ENCODE measurements around the gene RALGAPA1.
"Not testable (repeated sequence)": the region's sequence is repeated elsewhere in the genome, so short reads cannot be mapped to it uniquely, and the experiment has no call there.

RALGAPA1 gene

DNA sequence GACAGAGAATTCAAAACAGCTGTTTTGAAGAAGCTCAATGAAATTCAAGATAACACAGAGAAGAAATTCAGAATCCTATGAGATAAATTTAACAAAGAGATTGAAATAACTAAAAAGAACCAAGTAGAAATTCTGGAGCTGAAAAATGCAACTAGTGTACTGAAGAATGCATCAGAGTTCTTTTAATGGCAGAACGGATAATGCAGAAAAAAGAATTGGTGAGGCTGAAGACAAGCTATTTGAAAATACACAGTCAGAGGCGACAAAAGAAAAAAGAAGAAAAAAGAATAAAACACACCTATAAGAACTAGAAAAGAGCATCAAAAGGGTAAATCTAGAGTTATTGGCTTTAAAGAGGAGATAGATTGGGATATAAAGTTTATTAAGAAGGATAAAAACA is 171.8 kb downstream of the RALGAPA1 start:
- Histone ChIP-seq H3K4me1 (ENCODE audit: insufficient read depth, low read length) (no peaks in the 10 kb centered on the region), H3K36me3 (ENCODE audit: insufficient read depth, low read length) (peaks cover 22% of the 10 kb centered on the region), H3K4me3 (ENCODE audit: low read depth in 1 of 2, low read length in 2 of 2) (no peak overlapping the region)

DNA sequence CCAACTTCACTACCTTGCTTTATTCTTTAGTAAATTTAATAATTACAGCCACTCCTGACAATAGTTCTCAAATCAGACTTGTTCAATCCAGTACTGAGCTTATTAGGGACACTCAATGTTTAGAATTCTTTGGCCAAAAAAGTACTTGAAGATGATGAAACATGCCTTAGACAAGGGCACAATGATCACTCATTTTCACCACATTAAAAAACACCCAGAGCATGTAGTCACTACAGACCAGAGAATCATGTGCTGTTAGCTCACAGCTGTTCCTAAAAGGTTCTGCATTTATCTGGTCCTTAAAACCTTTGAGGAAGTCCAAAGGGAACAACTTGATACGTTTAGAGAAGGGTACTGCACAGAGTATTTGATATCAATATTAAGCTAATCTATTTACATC is 176.4 kb downstream of the RALGAPA1 start:
- peaks cover 19% of the 10 kb centered on the region for H3K36me3 ChIP-seq (ENCODE audit: insufficient read depth, low read length)
- no peaks in the 10 kb centered on the region for H3K4me1 ChIP-seq (ENCODE audit: insufficient read depth, low read length)
- H3K4me3 ChIP-seq (ENCODE audit: low read depth in 1 of 2, low read length in 2 of 2): no peak overlapping the region
- no peaks in the 10 kb centered on the region for H3K9me3 ChIP-seq (ENCODE audit: low read length)
- no peak overlapping the region for H3K9ac ChIP-seq (ENCODE audit: low read length)
- no peaks in the 10 kb centered on the region for H3K27me3 ChIP-seq (ENCODE audit: control insufficient read depth in 1 of 2, insufficient read depth in 2 of 2, low read length in 2 of 2)
- no peak overlapping the region for H3K27ac ChIP-seq (ENCODE audit: low read depth, low read length)

More for the DNA sequence above, 171.8 kb downstream of the RALGAPA1 start:
- Histone ChIP-seq H3K9me3 (ENCODE audit: low read length) (no peaks in the 10 kb centered on the region), H3K27me3 (ENCODE audit: control insufficient read depth in 1 of 2, insufficient read depth in 2 of 2, low read length in 2 of 2) (no peaks in the 10 kb centered on the region), H3K9ac (ENCODE audit: low read length) (no peak overlapping the region), H3K27ac (ENCODE audit: low read depth, low read length) (no peak overlapping the region)

DNA sequence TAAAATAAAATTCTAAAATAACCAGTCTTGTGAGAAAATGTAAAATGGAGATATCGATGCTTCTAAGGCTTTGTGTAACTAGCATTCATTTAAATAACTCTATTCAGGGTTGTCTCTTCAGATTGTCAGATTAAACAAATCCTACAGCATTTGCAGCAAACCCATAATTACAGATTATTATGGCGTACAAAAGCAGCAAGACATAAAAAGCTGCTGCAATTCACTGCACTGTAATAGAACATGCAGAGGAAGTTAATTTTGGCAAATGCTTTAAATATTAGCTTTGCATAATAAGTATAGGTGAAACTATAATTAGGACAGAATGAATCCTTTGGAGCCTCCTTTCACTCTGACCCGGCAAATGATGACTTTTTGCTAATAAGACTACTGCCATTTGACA is 176.8 kb downstream of the RALGAPA1 start:
- H3K4me3 ChIP-seq (ENCODE audit: low read depth in 1 of 2, low read length in 2 of 2): no peak overlapping the region
- H3K9ac ChIP-seq (ENCODE audit: low read length): no peak overlapping the region
- H3K27me3 ChIP-seq (ENCODE audit: control insufficient read depth in 1 of 2, insufficient read depth in 2 of 2, low read length in 2 of 2): no peaks in the 10 kb centered on the region
- H3K9me3 ChIP-seq (ENCODE audit: low read length): no peaks in the 10 kb centered on the region
- H3K36me3 ChIP-seq (ENCODE audit: insufficient read depth, low read length): peaks cover 19% of the 10 kb centered on the region
- no peak overlapping the region for H3K27ac ChIP-seq (ENCODE audit: low read depth, low read length)
- H3K4me1 ChIP-seq (ENCODE audit: insufficient read depth, low read length): no peaks in the 10 kb centered on the region

DNA sequence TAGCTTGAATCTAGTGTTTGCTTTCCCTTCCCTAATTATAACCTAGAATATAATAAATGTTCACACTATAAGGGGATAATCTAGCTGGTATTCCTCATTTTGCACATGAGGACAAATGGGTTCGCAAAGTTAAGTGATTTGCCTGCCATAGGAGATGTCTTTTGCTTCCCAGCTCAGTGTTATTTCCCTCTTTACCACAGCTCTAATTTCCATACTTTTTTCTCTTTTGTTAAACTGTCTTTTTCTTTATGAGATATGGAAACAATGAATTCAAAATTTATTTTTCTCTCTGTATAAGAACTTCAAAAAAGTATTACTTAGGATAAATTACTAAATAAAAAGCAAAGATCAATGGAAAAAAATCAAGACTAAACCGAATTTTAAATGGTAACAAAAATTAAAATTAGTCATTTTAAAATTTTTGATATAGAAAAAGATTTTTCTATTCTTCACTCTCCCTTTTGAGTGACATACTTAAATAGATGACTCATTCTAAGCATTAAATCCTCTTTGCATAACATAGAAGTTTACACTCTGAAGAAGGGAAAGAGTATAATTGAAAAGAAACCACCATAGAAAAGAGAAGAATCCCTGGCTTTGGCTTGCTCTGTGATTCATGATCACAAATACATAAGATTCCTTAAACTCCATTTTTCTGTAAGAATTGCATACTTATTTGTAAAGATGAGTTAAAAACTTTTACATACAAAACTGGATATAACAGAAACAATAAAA is 177.9 kb downstream of the RALGAPA1 start:
- Histone ChIP-seq H3K4me1 (ENCODE audit: insufficient read depth, low read length) (no peaks in the 10 kb centered on the region), H3K27ac (ENCODE audit: low read depth, low read length) (no peak overlapping the region), H3K9ac (ENCODE audit: low read length) (no peak overlapping the region), H3K36me3 (ENCODE audit: insufficient read depth, low read length) (peaks cover 10% of the 10 kb centered on the region), H3K4me3 (ENCODE audit: low read depth in 1 of 2, low read length in 2 of 2) (no peak overlapping the region), H3K27me3 (ENCODE audit: control insufficient read depth in 1 of 2, insufficient read depth in 2 of 2, low read length in 2 of 2) (no peaks in the 10 kb centered on the region), H3K9me3 (ENCODE audit: low read length) (no peaks in the 10 kb centered on the region)

DNA sequence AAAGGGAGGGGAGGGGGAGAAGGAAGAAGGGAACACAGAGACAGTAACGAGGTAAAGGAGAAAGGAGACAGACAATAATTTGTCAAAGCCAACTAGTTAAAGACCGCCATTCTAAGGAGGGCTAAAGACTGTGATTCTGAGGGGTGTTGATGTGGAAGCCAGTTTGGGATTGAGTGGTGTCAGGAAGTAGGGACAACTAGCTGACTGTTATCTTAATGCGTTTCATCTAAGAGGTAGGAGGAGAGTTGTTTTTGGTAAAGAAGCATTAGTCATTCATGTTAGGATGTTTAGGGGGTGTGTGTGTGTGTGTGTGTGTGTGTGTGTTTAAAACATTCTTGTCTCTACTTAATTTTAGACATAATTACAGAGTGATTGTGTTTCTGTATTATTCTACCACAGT is 180.1 kb downstream of the RALGAPA1 start:
- peaks cover 5% of the 10 kb centered on the region for H3K36me3 ChIP-seq (ENCODE audit: insufficient read depth, low read length)
- no peaks in the 10 kb centered on the region for H3K4me1 ChIP-seq (ENCODE audit: insufficient read depth, low read length)
- H3K27ac ChIP-seq (ENCODE audit: low read depth, low read length): no peak overlapping the region
- H3K9me3 ChIP-seq (ENCODE audit: low read length): no peaks in the 10 kb centered on the region
- no peaks in the 10 kb centered on the region for H3K27me3 ChIP-seq (ENCODE audit: control insufficient read depth in 1 of 2, insufficient read depth in 2 of 2, low read length in 2 of 2)
- no peak overlapping the region for H3K4me3 ChIP-seq (ENCODE audit: low read depth in 1 of 2, low read length in 2 of 2)
- no peak overlapping the region for H3K9ac ChIP-seq (ENCODE audit: low read length)

DNA sequence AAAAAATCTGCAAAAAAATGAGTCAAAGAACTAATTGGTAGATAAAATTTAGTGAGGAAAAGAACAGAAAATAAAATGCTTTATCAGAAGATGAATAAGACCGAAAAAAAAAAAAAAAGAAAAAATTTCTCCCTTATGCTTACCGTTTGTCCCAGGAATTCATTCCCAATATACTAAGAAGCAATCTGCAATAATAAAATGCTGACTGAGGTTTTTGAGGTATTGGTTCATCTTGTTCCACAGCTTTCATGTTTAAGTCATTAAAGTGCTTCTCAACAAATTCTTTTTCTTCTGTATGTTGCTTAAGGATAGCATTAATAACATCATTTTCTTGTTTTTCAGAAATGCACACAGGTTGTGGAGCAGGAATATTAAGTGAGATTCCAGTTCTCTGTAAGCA is 182.1 kb downstream of the RALGAPA1 start:
- H3K9ac ChIP-seq (ENCODE audit: low read length); H3K9me3 ChIP-seq (ENCODE audit: low read length); H3K4me3 ChIP-seq (ENCODE audit: low read depth in 1 of 2, low read length in 2 of 2); H3K36me3 ChIP-seq (ENCODE audit: insufficient read depth, low read length); H3K4me1 ChIP-seq (ENCODE audit: insufficient read depth, low read length); H3K27ac ChIP-seq (ENCODE audit: low read depth, low read length); H3K27me3 ChIP-seq (ENCODE audit: control insufficient read depth in 1 of 2, insufficient read depth in 2 of 2, low read length in 2 of 2): not testable (repeated sequence)

DNA sequence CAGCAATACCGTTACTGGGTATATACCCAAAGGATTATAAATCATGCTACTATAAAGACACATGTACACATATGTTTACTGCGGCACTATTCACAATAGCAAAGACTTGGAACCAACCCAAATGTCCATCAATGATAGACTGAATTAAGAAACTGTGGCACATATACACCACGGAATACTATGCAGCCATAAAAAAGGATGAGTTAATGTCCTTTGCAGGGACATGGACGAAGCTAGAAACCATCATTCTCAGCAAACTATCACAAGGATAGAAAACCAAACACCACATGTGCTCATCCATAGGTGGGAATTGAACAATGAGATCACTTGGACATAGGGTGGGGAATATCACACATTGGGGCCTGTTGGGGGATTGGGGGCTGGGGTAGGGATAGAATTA is 187.1 kb downstream of the RALGAPA1 start:
- not testable (repeated sequence) for H3K36me3 ChIP-seq (ENCODE audit: insufficient read depth, low read length); H3K9ac ChIP-seq (ENCODE audit: low read length); H3K27ac ChIP-seq (ENCODE audit: low read depth, low read length); H3K9me3 ChIP-seq (ENCODE audit: low read length); H3K27me3 ChIP-seq (ENCODE audit: control insufficient read depth in 1 of 2, insufficient read depth in 2 of 2, low read length in 2 of 2); H3K4me1 ChIP-seq (ENCODE audit: insufficient read depth, low read length); H3K4me3 ChIP-seq (ENCODE audit: low read depth in 1 of 2, low read length in 2 of 2)

DNA sequence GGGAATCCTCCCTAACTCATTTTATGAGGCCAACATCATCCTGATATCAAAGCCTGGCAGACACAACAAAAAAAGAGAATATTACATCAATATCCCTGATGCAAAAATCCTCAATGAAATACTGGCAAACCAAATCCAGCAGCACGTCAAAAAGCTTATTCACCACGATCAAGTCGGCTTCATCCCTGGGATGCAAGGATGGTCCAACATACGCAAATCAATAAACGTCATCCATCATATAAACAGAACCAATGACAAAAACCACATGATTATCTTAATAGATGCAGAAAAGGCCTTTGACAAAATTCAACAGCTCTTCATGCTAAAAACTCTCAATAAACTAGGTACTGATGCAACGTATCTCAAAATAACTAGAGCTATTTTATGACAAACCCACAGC is 189.1 kb downstream of the RALGAPA1 start:
- H3K9me3 ChIP-seq (ENCODE audit: low read length); H3K27ac ChIP-seq (ENCODE audit: low read depth, low read length); H3K4me1 ChIP-seq (ENCODE audit: insufficient read depth, low read length); H3K27me3 ChIP-seq (ENCODE audit: control insufficient read depth in 1 of 2, insufficient read depth in 2 of 2, low read length in 2 of 2); H3K9ac ChIP-seq (ENCODE audit: low read length); H3K4me3 ChIP-seq (ENCODE audit: low read depth in 1 of 2, low read length in 2 of 2); H3K36me3 ChIP-seq (ENCODE audit: insufficient read depth, low read length): not testable (repeated sequence)

DNA sequence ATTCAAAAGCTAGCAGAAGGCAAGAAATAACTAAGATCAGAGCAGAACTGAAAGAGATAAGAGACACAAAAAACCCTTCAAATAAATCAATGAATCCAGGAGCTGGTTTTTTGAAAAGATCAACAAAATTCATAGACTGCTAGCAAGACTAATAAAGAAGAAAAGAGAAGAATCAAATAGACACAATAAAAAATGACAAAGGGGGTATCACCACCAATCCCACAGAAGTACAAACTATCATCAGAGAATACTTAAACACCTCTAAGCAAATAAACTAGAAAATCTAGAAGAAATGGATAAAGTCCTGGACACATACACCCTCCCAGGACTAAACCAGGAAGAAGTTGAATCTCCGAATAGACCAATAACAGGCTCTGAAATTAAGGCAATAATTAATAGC is 189.6 kb downstream of the RALGAPA1 start:
- not testable (repeated sequence) for H3K9ac ChIP-seq (ENCODE audit: low read length); H3K36me3 ChIP-seq (ENCODE audit: insufficient read depth, low read length); H3K27ac ChIP-seq (ENCODE audit: low read depth, low read length); H3K9me3 ChIP-seq (ENCODE audit: low read length); H3K4me3 ChIP-seq (ENCODE audit: low read depth in 1 of 2, low read length in 2 of 2); H3K4me1 ChIP-seq (ENCODE audit: insufficient read depth, low read length); H3K27me3 ChIP-seq (ENCODE audit: control insufficient read depth in 1 of 2, insufficient read depth in 2 of 2, low read length in 2 of 2)

DNA sequence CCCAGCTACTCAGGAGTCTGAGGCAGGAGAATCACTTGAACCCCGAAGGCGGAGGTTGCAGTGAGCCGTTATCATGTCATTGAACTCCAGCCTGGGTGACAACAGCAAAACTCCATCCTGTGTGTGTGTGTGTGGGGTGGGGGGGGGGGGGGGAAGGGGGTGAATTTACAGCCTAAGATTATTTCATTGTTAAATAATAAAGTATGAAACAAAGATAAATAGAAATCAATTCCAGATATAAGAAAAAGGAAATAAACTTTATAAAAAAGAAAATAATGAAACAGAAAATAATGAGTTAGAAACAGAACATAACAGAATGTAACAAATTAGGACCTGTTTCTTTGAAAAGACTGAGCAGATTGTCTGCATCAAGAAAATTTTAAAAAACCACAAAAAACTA is 191.6 kb downstream of the RALGAPA1 start:
- Histone ChIP-seq H3K36me3 (ENCODE audit: insufficient read depth, low read length) (peaks cover 3% of the 10 kb centered on the region), H3K9me3 (ENCODE audit: low read length) (no peaks in the 10 kb centered on the region), H3K9ac (ENCODE audit: low read length) (no peak overlapping the region), H3K4me3 (ENCODE audit: low read depth in 1 of 2, low read length in 2 of 2) (no peak overlapping the region), H3K27me3 (ENCODE audit: control insufficient read depth in 1 of 2, insufficient read depth in 2 of 2, low read length in 2 of 2) (no peaks in the 10 kb centered on the region), H3K4me1 (ENCODE audit: insufficient read depth, low read length) (no peaks in the 10 kb centered on the region), H3K27ac (ENCODE audit: low read depth, low read length) (no peak overlapping the region)

DNA sequence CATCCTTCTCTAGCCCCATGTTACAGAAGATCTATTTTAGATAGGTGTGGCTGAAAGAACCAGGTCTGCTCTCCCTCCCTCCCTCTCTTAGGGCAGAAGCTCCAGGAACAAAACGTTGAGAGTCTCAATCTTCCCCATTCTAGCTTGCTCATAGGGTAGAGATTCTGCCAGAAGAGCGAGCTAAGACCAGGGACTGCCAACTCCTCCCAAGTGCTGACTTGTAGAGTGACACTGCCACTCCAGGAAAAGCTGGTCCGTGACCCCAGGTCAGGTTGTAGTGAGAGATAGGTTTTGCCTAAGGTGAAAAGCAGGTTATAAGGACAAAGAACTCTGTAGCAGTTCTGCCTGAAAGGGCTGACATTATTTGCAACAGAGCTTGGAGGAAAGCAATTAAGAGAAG is 201.7 kb downstream of the RALGAPA1 start:
- Histone ChIP-seq H3K27ac (ENCODE audit: low read depth, low read length) (no peak overlapping the region), H3K9ac (ENCODE audit: low read length) (no peak overlapping the region), H3K4me1 (ENCODE audit: insufficient read depth, low read length) (no peaks in the 10 kb centered on the region), H3K36me3 (ENCODE audit: insufficient read depth, low read length) (peaks cover 11% of the 10 kb centered on the region), H3K4me3 (ENCODE audit: low read depth in 1 of 2, low read length in 2 of 2) (no peak overlapping the region), H3K9me3 (ENCODE audit: low read length) (no peaks in the 10 kb centered on the region), H3K27me3 (ENCODE audit: control insufficient read depth in 1 of 2, insufficient read depth in 2 of 2, low read length in 2 of 2) (no peaks in the 10 kb centered on the region)

DNA sequence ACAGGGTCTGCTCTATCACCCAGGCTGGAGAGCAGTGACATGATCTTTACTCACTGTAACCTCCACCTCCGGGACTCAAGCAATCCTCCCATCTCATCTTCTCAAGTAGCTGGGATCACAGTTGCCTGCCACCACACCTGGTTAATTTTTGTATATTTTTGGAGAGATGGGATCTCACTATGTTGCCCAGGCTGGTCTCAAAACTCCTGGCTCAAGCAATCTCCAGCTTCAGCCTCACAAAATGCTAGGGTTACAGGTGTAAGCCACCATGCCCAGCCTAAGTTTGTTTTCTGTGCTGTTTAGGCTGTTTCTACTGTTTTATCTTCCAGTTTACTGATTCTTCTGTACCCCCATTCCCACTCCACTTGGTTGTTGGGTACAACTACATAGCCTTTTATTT is 208.8 kb downstream of the RALGAPA1 start:
- no peak overlapping the region for H3K27ac ChIP-seq (ENCODE audit: low read depth, low read length)
- H3K27me3 ChIP-seq (ENCODE audit: control insufficient read depth in 1 of 2, insufficient read depth in 2 of 2, low read length in 2 of 2): no peaks in the 10 kb centered on the region
- no peaks in the 10 kb centered on the region for H3K9me3 ChIP-seq (ENCODE audit: low read length)
- H3K4me3 ChIP-seq (ENCODE audit: low read depth in 1 of 2, low read length in 2 of 2): no peak overlapping the region
- no peaks in the 10 kb centered on the region for H3K4me1 ChIP-seq (ENCODE audit: insufficient read depth, low read length)
- H3K36me3 ChIP-seq (ENCODE audit: insufficient read depth, low read length): peaks cover 26% of the 10 kb centered on the region
- H3K9ac ChIP-seq (ENCODE audit: low read length): no peak overlapping the region

Measured in muscle layer of colon (tissue), 2 donors.